Fibroblast of pulmonary artery (primary cell): ENCODE data around the gene ZNF710.

ENCODE experiments used
- DNase-seq: peaks from one replicate; pipeline ENCODE4 v3.0.0-alpha.2; 2010; ENCODE audit warnings: low read depth
- H3K4me3 ChIP-seq: replicated peaks from 2 replicates; pipeline ENCODE4 v1.5.1; 2011; ENCODE audit warnings: low read depth, mild to moderate bottlenecking, control low read depth, low read length, moderate library complexity
- TF ChIP-seq, protein P1 (sequence below): IDR thresholded peaks from 2 replicates; pipeline ENCODE4 v1.5.1; 2011; ENCODE audit warnings: mild to moderate bottlenecking, control low read depth, low read length, inconsistent platforms; ENCODE audit errors: missing control alignments

Gene ZNF710

DNA sequence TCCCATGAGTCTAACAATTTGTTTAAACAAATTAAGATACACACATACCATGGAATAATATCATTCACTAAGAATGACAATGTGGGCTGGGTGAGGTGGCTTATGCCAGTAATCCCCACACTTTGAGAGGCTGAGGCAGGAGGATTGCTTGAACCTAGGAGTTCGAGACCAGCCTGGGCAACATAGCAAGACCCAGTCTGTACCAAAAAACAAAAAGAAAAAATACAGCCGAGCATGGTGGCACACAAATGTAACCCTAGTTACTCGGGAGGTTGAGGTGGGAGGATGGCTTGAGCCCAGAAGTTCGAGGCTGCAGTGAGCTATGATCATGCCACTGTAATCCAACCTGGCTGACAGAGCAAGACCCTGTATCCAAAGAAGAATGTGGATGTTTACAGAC, 4.0 kb upstream of the ZNF710 start:
- no peak overlapping the region for H3K4me3 ChIP-seq
- TF ChIP-seq, protein P1, sequence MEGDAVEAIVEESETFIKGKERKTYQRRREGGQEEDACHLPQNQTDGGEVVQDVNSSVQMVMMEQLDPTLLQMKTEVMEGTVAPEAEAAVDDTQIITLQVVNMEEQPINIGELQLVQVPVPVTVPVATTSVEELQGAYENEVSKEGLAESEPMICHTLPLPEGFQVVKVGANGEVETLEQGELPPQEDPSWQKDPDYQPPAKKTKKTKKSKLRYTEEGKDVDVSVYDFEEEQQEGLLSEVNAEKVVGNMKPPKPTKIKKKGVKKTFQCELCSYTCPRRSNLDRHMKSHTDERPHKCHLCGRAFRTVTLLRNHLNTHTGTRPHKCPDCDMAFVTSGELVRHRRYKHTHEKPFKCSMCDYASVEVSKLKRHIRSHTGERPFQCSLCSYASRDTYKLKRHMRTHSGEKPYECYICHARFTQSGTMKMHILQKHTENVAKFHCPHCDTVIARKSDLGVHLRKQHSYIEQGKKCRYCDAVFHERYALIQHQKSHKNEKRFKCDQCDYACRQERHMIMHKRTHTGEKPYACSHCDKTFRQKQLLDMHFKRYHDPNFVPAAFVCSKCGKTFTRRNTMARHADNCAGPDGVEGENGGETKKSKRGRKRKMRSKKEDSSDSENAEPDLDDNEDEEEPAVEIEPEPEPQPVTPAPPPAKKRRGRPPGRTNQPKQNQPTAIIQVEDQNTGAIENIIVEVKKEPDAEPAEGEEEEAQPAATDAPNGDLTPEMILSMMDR, result no peak
- DNase-seq, result no peak

DNA sequence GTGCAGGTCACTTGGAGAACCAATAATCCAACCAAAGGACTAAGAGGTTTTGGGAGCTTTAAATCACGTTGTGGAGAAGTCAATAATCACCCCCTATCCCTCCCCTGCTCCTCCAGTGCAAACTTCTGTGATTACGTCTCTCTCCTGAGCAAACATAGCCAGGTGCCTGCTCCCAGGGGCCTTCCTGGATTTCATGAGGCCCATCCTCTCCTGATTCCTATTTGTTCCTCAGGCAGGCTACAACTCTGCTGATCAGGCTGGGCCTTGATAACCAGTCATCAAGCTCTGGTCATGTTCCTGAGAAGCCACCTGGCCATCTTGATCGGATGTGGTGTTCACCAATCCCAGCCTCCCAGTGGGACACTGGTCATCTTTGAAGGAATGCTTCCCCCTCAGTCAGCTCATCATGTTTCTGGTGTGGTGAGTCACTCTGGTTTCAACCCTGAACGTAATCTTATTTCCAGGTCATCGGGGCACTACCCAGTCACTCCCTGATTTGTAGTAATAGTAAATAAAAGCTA, 2.9 kb upstream of the ZNF710 start:
- DNase-seq, result peak; percentile 33
- H3K4me3 ChIP-seq, result no peak overlapping the region
- TF ChIP-seq, protein P1, result no peak

DNA sequence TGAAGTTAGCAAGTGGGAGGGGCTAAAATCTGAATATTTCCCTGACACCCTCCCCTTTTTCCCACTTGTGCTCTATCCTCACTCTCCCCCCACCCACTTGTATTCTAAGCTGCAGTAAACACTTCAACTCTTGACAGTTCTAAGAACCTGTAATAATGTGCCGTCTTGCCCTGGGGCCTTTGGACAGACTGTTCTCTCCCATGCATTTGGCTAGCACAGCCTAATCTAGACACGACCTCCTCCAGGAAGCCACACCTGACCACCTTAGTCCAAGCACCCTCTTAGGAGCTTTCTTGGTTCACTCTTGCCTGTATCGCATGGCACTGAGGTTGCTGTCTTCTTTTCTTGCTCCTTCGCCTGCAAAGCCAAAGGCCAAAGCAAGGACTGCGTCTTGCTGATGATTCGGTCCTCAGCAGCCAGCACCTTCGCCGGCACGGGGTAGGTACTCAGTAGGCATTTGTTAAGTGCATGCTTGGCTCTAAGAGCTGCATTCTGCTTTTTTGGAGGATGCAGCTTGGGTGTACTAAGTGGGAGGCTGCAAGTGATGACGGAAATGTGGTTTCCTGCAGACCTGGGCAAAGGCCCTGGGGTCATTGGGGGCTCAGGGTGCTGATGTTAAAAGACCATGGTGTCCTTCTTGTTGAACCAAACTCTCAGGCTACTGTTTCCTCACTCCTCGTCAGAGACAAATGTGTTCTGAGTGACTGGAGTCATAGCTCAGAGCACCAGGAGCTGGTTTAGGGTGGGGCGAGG, 2.0 kb upstream of the ZNF710 start:
- no peak for DNase-seq
- H3K4me3 ChIP-seq, result no peak overlapping the region
- TF ChIP-seq, protein P1, result no peak

DNA sequence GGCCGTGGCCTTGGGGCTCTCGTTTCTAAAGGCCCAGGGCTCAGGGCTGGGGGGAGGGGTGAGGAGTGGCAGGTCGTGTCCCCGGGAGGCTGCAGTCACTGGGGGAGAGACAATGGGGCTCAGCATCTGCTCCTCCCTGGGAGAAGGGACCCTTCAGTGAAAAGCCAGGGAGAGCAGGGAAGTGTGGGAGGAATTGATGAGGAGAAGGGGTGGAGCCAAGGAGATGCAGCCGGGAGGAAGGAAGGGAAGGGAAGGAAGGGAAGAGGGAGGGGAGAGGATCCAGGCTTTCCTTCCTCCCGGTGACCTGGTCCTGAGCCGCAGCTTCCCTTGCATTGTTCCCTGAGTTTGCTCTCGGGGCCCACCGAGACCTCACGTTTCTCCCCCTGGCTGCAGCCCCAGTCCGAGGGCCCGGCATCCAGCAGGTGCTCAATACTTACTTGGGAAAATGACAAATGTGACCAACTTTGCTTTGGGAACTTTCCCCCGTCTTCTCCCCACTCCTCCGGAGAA, 1.4 kb upstream of the ZNF710 start:
- no peak for DNase-seq
- TF ChIP-seq, protein P1, result no peak
- peak overlapping the region; percentile 12 for H3K4me3 ChIP-seq

DNA sequence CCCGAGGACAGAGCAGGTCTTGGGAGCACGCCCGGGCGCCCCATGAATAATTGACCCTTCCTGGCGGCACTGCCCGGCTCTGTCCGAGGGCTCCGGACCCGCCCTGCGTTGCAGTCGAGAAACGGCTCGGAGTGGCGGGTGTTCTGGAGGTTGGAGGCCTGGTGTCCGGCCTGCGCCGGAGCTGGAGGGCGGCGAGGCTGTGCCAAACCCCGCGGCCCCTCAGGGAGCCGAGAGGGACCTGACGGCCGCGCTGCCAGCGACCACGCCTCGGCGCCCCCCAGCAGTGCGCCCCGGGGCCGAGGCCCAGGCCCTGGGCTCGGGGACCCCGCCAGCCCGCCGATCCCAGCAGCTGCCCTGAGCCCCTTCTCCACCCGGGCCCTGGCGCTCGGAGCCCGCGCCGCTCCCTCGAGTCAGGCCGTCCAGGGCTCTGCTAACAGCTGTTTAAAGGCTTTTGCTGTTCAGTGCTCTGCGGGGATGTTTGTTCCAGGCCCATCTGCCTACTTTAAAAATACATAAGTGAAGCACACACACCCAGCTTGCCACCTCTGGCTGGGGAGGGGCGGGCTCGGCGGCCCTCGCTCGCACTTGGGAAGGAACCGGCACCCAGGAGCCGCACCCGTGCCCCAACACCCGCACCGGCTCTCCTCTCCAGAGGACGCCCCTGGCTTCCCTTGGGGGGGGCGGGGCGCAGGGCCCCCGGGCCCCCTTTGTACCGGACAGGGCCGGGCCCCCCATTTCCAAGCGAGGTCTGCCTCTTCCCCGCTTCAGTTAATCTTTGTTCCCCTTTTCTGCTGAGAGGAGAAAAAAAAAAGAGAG, 730 bp upstream of the ZNF710 start:
- TF ChIP-seq, protein P1, result no peak
- DNase-seq, result no peak

DNA sequence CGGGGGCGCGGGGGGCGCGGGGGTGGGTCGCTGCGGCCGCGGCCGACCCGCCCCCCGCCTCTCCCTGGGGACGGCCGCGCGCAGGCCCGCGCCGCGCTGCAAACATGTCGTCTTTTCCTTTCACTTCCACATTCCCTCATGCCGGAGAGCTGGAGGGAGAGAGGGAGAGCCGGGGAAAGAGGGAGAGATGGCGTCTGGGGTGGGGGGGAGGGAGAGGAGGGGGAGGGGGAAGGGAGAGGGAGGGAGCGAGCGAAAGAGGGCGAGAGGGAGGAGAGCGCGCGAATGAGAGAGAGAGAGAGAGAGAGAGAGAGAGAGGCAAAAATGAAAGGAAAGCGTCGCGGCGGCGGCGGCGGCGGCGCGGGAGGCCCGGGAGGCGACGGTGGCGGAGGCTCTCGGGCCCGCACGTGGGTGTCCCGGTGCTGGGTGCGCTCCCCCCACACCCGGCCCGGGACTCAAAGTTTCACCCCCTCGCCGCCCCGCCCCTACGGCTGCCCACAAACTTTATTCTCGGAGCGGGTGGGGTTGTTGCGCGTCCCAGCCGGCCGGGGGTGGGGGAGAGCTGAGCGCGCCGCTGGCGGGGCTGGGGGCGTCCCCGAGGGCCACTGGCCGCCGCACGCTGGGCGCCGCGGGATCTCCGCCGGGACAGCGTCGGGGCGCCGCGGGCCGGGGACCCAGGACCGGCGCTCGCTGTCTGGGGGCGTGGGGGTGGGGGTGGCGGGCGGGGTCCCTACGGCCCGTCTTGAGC, 731 bp downstream of the ZNF710 start:
- DNase-seq, result peak; percentile 59
- TF ChIP-seq, protein P1, result no peak
- peak overlapping the region; percentile 68 for H3K4me3 ChIP-seq

More for the DNA sequence above, 730 bp upstream of the ZNF710 start:
- peak overlapping the region; percentile 62 for H3K4me3 ChIP-seq
